ENCODE data around the gene SPRYD7. TPM values are rescaled to one million over a fixed set of nuclear protein-coding genes. Genes with fewer than 3 reads are reported as not detected.

SPRYD7 gene
- total RNA-seq, 1 donor from 2014 or later = 8.3 TPM

DNA sequence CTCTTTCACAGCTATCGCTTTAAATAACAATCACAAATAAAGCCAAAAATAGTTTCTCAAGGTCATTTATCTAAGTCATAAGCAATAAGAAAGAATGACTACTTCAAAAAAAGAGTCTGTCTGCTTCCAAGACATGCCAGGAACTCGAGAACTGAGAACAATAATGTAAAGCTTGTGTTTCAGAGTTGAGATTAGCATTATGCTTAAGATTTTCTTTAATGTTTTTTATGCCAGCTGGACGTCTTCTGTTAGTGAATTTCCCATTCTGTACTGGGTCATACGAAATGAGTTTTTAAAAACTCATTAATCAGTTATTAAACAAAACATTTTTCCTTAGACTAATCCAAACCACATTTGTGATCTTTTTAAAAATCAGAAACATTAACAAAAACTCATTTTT, 3.2 kb upstream of the SPRYD7 start:
- H3K4me3 Mint-ChIP-seq (ENCODE audit: unreplicated experiment) = no peak overlapping the region
- H3K36me3 Mint-ChIP-seq (ENCODE audit: unreplicated experiment) = no peaks in the 10 kb centered on the region
- peaks cover 7% of the 10 kb centered on the region for H3K9me3 Mint-ChIP-seq (ENCODE audit: unreplicated experiment)
- no peaks in the 10 kb centered on the region for H3K27me3 Mint-ChIP-seq (ENCODE audit: unreplicated experiment)
- H3K4me1 Mint-ChIP-seq (ENCODE audit: low read depth, unreplicated experiment) = no peaks in the 10 kb centered on the region
- TF ChIP-seq, protein P1, sequence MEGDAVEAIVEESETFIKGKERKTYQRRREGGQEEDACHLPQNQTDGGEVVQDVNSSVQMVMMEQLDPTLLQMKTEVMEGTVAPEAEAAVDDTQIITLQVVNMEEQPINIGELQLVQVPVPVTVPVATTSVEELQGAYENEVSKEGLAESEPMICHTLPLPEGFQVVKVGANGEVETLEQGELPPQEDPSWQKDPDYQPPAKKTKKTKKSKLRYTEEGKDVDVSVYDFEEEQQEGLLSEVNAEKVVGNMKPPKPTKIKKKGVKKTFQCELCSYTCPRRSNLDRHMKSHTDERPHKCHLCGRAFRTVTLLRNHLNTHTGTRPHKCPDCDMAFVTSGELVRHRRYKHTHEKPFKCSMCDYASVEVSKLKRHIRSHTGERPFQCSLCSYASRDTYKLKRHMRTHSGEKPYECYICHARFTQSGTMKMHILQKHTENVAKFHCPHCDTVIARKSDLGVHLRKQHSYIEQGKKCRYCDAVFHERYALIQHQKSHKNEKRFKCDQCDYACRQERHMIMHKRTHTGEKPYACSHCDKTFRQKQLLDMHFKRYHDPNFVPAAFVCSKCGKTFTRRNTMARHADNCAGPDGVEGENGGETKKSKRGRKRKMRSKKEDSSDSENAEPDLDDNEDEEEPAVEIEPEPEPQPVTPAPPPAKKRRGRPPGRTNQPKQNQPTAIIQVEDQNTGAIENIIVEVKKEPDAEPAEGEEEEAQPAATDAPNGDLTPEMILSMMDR (IDR thresholded peaks at IDR 0.05; ENCODE audit: partially characterized antibody, unreplicated experiment) = no peak
- no peak for DNase-seq
- no peak overlapping the region for H3K27ac Mint-ChIP-seq (ENCODE audit: unreplicated experiment)

GRCh38 chr13:49938921-49939320, 2.8 kb upstream of the SPRYD7 start:
- peaks cover 5% of the 10 kb centered on the region for H3K9me3 Mint-ChIP-seq (ENCODE audit: unreplicated experiment)
- no peak for DNase-seq
- H3K4me3 Mint-ChIP-seq (ENCODE audit: unreplicated experiment) = no peak overlapping the region
- H3K27me3 Mint-ChIP-seq (ENCODE audit: unreplicated experiment) = no peaks in the 10 kb centered on the region
- H3K36me3 Mint-ChIP-seq (ENCODE audit: unreplicated experiment) = no peaks in the 10 kb centered on the region
- H3K4me1 Mint-ChIP-seq (ENCODE audit: low read depth, unreplicated experiment) = no peaks in the 10 kb centered on the region
- H3K27ac Mint-ChIP-seq (ENCODE audit: unreplicated experiment) = no peak overlapping the region
- TF ChIP-seq, protein P1 (IDR thresholded peaks at IDR 0.05; ENCODE audit: partially characterized antibody, unreplicated experiment) = no peak

GRCh38 chr13:49938314-49938713, 2.2 kb upstream of the SPRYD7 start:
- H3K4me3 Mint-ChIP-seq (ENCODE audit: unreplicated experiment) = no peak overlapping the region
- no peaks in the 10 kb centered on the region for H3K27me3 Mint-ChIP-seq (ENCODE audit: unreplicated experiment)
- no peaks in the 10 kb centered on the region for H3K36me3 Mint-ChIP-seq (ENCODE audit: unreplicated experiment)
- no peaks in the 10 kb centered on the region for H3K4me1 Mint-ChIP-seq (ENCODE audit: low read depth, unreplicated experiment)
- TF ChIP-seq, protein P1 (IDR thresholded peaks at IDR 0.05; ENCODE audit: partially characterized antibody, unreplicated experiment) = no peak
- H3K9me3 Mint-ChIP-seq (ENCODE audit: unreplicated experiment) = peaks cover 5% of the 10 kb centered on the region
- no peak overlapping the region for H3K27ac Mint-ChIP-seq (ENCODE audit: unreplicated experiment)
- DNase-seq = no peak

- H3K27ac Mint-ChIP-seq (ENCODE audit: unreplicated experiment) = no peak overlapping the region
- H3K4me3 Mint-ChIP-seq (ENCODE audit: unreplicated experiment) = peak overlapping the region; percentile 99
- no peaks in the 10 kb centered on the region for H3K36me3 Mint-ChIP-seq (ENCODE audit: unreplicated experiment)
- no peaks in the 10 kb centered on the region for H3K27me3 Mint-ChIP-seq (ENCODE audit: unreplicated experiment)
- DNase-seq = no peak
- no peaks in the 10 kb centered on the region for H3K4me1 Mint-ChIP-seq (ENCODE audit: low read depth, unreplicated experiment)
- TF ChIP-seq, protein P1 (IDR thresholded peaks at IDR 0.05; ENCODE audit: partially characterized antibody, unreplicated experiment) = no peak
- H3K9me3 Mint-ChIP-seq (ENCODE audit: unreplicated experiment) = peaks cover 5% of the 10 kb centered on the region
Observed at GRCh38 chr13:49936968-49937273, 781 bp upstream of the SPRYD7 start.

DNA sequence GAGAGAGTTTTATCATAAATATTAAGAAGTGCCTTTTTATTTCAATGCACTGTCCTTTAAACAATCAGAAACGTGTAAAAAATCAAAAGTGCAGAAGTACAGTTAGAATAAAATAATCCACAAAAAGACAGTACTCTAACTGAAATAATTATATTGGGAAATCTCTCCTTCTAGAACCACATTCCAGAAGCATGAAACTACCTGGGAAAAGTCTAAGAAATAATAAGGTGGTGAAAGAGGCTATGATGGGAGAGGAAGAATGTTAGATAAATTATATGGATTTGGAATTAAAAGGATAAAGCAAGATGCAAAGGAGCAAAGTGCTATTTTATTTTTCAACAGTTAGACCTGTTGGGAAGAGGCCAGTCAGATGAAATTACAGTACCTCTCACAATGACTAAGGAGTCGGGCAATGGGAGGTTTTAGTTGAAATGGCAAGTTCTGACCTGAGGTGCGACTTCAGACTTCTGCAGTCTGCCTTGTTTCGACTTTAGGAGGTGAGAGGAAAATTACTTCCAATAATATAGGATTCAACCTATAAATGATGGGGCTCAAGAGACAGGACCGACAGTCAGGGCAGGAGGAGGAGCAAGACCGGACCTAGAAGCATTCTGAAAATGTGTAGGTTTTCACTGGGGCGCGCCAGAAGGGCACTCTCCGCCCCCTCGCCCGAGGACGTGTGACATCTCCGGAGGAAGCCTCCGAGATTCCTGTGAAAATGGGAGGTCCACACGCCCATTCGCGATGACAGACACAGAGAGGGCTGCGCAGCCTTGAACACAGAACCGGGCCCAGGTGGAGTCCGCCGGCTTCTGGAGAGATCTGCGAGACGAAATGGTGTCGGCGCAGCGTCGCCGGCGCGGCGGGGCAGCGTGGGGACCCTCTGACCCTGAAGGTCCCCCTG, 717 bp downstream of the SPRYD7 start:
- H3K27me3 Mint-ChIP-seq (ENCODE audit: unreplicated experiment) = no peaks in the 10 kb centered on the region
- no peak for DNase-seq
- H3K27ac Mint-ChIP-seq (ENCODE audit: unreplicated experiment) = peak overlapping the region; percentile 85
- H3K36me3 Mint-ChIP-seq (ENCODE audit: unreplicated experiment) = no peaks in the 10 kb centered on the region
- TF ChIP-seq, protein P1 (IDR thresholded peaks at IDR 0.05; ENCODE audit: partially characterized antibody, unreplicated experiment) = no peak
- peaks cover 5% of the 10 kb centered on the region for H3K9me3 Mint-ChIP-seq (ENCODE audit: unreplicated experiment)
- H3K4me3 Mint-ChIP-seq (ENCODE audit: unreplicated experiment) = peak overlapping the region; percentile 99
- no peaks in the 10 kb centered on the region for H3K4me1 Mint-ChIP-seq (ENCODE audit: low read depth, unreplicated experiment)
